ENCODE results near the gene CELSR3.

The CELSR3 gene

DNA sequence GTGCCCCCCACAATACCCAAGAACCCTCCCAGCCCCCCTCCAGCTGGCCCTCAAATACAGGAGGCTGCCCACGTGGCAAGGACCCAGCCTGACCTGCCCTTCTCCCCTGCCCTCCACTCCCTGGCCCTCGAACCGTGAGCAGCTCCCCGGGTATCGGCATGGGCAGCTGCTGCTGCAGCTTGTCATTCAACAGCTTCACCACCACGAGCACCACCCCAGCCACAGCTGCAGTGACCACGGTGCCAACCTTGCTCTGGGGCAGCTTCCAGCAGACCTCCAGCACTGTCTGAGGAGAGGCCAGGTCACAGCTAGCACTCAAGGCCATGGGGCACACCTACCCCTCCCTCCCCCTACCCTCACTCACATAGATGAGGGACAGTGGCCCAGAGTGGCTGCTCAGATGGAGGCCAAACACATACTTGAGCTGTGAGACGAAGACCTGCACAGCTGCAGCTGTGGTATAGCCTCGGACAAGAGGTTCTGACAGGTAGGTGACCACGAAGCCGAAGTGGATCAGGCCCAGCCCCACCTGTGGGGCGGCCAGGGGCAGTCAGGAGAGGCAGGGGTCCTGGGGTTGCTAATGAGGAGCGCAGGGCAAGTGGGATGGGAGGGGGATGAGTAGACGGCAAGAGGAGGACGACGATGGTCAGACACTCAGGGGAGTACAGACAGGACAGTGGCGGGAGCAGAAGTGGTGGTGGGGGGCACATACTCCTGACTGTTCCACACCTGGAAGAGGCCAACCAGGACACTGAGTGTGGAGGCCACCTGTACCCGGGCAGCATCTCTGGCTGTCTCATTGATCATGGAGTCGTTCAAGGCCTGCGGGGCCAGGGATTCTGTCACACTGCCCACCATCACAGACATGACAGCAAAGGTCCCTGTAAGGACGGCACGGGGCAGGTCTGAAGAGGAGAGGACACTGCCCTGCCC lies 30.9 kb downstream of the CELSR3 start:
- DNase-seq = no peak

DNA sequence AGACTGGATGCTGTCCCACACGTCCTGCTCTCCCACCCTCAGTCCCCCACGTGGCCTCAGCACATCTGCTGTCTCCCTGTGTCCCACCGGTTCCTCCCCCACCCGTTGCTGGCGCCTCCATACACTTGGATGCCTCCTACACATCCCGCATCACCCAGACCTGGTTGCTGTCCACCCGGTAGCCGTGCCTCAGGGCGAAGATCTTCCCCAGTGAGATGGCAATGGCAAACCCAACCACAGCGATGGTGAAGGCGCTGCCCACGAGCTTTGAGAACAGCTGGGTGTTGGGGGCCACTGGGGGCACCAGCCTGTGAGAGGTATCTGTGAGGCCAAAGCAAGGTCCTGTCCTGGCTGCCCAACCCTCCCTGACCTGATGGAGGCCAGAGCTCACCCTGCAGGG lies 31.9 kb downstream of the CELSR3 start:
- DNase-seq = no peak

DNA sequence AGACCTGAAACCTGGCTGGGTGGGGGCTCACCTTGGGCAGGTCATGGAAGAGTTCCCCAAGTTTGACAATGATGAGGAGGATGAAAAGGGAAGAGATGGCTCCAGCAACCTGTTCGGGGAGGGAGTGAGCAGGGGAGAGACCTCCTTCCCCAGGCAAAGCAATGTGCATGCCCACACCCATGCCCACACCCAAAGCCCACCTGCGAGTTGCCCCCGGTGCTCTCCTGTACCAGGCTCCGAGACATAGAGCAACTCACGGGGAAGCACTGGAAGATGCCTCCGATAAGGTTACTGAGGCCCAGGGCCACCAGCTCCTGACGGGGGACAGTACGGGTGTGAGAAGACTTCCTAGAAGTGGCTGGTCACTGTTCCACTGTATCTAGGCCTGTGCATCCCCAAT lies 32.3 kb downstream of the CELSR3 start:
- no peak for DNase-seq

DNA sequence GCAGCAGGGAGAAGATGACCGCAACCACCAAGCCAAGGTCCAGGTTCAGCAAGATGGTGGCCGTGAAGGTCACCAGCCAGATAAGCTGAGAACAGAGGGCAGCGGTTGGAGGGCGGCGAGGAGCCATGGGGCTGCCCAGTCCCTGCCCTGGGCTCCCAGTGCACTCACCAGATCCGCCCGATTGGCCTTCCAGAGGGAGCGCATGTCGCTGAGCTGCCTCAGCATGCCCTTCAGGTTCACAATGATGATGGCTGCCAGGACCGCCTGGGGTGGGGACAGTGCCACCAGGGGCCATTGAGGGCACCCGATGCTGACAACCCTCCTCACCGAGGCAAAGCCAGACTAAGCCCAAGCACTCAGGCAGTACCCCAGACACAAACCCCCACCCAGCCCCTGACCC lies 32.8 kb downstream of the CELSR3 start:
- DNase-seq = no peak

DNA sequence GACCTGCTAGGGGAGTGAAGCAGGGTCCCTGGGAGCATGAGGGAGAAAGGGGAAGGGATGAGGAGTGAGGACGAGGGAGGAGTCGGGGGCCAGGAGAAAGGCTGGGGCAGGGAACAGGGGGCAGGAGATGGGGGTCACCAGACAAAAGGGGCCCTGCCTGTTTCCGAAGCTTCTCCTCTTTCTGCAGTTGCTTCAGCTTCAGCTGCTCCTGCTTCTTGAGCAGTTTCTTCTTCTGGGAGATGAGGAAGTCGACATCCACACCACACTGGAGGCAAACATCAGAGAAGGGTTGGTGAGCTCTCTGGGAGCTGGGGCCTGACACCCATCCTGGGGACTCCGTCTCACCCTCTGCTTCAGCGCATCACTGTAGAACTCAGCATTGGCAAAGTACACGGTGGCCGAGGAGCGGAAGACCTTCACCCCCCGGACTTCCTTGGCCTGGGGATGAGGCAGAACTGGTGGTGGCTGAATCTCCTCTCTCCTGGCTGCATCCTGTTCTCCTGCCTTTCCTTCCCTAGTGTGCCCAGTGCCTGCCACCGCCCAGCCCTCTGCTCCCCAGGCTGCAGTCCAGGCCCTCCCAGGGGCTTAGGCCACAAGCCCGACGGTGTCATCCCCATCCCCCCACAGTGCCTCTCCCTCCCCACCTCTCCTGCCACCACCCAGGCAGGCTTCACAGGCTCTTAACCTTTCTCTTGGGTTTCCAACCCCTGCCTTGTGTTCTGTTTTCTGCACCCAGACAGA lies 34.2 kb downstream of the CELSR3 start:
- DNase-seq = no peak

DNA sequence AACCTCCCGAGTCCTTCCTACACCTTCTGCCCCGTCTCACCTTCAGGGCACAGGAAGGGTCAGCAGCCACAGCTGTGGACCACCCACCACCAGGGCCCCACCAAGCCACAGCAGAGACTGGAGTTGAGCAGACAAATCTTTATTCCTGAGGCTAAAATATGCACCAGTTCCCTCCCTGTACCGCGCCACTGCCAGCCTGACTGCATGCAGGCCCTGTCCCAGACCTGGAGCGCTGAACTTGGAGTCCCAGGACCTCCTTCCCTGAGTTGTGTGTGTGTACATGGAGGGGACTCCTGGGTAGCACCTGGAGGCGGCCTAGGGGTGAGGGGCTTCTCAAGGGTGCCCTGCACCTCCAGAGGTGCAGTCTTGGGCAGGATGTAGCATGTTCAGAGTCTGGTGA lies 37.1 kb downstream of the CELSR3 start:
- DNase-seq = no peak

DNA sequence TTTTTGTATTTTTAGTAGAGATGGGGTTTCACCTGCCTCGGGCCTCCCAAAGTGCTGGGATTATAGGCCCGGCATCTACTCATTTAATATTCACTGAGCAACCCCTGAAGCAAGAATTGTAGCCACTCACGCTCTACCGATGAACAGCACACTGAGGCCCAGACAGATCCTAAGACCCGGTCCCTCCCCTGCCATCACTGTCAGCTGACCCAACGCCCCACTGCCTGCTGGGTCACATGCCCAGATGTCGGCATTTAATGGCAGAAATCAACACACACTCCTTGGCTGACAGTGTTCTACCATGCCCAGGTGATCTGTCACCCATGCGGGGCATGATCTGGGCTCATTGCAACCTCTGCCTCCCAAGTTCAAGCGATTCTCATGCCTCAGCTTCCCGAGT lies 37.9 kb downstream of the CELSR3 start:
- DNase-seq = no peak

DNA sequence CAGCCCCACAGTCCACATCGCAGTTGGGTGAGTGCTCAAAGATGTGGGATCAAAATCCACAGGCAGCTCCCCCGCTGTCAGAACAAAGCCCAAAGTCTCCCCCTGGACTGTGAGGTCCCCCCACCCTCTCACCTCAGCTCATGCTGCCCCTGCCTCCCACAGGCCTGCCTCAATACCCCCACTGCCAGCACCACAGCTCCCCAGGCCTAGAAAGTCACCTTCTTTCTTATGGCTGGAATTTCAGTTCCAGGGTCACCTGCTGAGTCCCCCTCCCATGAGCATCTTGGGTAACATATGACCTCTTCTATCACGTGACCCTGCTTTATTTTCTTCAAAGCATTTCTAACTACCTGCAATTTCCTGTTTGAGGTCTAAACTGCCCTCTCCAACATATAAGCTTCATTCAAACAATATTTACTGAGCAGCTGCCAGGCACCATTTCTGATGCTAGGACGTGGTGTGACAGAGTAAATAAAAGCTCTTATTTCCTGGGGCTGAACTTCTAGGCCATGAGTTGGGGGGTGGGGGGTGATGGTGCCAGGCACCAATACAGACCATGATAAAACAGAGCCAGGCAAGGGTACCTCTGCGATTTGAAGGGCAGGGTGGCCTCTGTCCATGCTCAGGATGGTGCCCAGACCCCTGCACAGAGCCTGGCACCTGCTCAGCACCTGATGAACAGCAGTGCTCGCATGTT lies 38.7 kb downstream of the CELSR3 start:
- peak; percentile 84 for DNase-seq

DNA sequence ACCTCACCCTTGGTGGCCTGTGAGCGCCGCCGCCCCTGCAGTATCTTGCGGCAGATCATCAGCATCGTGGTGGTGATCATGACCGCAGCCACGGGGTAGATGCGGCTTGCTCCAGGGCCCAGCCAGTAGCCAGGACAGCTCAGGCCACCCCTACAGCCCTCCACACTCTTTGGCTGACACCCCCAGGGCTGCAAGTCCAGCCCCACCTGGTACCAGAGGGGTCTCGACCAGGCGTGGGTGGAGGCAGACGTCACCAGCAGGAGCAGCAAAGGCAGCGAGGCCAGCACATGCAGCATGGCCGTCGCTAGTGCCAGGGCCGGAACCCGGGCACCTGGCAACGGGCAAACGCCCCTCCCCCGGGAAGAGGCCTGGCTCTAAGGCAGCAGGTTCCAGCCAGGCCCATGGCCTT lies 41.2 kb downstream of the CELSR3 start, which contains the start of gene TMEM89:
TMEM89 (minus strand) TSS at position 309 of the 409 bp plus-strand sequence; CDS start at position 296, 13 bp downstream.
- no peak for DNase-seq

DNA sequence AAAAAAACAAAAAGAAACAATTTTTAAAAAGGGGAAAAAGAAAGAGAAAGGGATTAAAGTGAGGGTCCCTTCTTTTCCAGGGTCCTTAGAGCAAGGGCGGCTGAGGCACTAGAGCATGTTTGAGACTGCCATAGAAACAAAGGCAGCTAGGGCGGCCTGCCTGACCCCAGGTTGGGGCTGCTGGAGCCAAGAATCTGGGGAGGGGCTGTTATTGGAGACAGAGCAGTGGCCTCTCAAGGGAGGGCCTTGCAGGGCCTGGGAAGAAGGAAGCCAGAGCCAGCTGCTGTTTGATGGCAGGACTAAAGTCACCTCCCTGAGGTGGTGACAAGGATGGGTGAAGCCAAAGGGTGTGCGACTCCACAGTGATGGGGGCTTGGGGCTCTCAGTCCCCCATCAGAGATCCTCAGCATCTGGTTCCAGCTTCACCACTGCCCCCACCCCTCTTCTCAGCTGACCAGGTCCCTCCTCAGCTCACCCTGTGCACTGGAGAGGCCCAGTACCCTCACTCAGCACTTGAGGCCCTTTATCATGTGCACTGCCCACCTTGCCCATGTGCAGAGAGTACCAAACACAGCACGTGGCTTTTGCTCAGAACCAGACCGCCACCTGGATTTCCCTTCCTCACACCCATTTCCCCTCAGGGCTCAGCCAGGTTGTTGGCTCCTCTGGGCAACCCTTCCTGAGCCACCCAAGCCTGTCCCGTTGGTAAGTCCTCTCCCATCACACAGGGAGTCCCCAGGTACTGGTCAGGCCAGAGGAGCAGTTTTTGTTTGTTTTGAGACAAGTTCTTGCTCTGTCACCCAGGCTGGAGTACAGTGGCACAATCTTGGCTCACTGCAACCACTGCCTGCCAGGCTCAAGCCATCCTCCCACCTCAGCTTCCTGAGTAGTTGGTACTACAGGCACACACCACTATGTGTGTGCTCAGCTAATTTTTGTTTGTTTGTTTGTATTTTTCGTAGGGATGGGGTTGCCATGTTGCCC lies 42.9 kb downstream of the CELSR3 start:
- no peak for DNase-seq

DNA sequence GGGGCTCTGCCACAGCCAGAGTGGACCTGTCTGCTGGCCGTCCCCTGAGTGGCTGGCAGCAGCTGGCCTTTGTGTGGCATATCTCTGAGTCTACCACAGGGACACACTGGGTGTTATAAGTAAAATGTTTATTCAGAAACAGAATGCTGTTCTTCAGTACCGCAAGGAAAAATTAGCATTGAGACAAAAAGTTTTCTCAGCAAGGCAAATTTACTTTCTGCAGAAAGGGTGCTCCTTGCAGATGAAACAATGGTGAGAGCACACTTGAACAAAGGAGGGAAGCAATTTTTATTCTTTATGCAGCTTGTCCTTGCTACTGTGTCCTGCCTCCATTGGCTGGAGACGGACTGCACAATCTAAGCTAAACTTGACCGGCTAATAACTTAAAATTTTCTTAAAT lies 45.1 kb downstream of the CELSR3 start:
- no peak for DNase-seq

DNA sequence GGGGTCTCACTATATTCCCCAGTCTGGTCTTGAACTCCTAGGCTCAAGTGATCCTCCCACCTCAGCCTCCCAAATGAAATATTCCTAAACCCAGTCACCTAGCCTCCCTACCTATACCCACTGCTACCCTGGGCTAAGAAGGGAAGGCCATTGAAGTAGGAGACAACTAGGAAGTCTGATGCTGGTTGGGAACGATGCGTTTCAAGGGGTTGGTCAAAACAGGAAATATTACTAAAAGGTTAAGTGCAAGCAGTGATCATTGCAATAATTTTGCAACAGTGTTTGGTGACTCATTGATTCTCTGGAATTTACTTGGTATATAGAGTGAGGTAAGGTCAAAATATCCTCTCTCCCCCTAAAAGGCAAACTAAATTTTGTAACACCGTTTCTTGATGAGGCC lies 48.6 kb downstream of the CELSR3 start:
- DNase-seq = no peak

DNA sequence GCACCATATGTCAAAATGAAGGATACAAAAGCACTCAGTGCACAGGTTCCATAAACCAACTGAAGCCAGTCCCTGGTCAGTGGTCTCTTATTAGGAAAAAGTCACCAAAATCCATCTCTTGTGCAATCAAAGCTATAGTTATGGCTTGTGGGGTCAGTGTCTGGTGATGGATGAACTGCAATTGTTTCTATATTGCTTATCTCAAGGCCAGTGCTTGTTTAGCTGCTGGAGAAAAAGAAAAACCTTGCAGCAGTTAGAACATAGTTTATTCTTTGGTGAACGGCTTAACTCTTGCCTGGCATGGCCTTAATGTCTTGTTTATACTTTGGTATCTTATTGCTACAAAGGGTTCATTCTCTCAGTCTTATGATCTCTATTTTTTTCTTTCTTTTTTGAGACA lies 50.4 kb downstream of the CELSR3 start:
- DNase-seq = no peak

DNA sequence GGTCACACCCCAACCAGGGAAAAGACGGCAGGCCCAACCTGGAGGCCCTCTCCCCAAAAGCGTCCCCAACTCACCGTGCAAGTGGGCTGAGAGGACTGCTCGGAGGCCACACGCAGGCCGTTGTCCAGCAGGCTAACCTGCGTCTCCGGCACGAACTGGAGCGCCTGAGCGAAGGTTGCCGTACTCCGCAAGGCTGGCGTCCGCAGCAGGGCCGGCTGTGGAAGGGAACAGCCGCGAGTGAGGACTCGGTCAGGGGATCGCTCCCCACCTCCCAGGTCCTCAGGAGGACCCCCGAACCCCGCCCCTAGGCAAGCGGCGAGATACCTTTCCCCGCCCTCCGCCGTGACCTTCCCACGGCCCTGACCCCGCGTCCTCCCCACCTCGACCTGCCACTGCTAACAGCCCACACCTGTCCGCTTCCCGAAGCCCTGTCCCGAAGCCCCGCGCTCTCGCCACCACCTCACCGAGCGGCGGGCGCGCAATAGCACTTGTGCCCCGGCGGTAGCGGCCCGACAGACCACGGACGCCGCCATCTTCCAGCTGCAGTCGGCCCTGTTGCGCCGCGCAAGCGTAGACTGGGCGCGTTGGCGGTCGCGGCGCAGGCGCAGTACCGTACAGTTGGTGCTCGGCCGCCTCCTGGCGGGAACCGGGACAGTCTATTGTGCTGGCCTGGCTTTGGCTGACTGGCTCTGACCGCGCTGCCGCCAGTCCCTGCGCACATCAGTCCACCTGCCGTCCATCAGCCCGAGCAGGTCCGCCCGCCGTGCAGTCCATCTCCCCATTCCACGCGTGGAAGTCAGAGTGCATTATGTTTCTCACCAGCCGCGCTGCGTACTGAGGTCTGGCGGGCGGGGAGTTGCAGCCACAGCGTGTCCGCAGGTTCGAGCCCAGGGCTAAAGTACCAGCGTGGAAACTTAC lies 53.3 kb downstream of the CELSR3 start, which contains the start of gene UQCRC1:
UQCRC1 (minus strand) TSS at position 559 of the 918 bp plus-strand sequence; CDS start at position 533, 26 bp downstream.
- peak; percentile 90 for DNase-seq

DNA sequence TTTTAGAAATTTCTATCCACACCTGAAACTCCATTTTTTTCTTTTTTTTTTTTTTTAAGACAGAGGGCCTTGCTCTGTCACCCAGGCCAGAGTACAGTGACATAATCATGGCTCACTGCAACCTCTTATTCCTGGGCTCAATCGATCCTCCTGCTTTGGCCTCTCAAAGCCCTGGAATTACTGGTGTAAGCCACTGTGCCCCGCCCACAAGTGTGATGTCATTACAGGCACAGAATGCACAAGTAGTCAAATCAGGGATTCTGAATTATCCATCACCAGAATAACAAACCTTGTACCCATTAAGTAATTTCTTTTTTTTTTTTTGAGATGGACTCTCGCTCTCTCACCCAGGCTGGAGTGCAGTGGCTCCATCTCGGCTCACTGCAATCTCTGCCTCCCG lies 55.2 kb downstream of the CELSR3 start:
- no peak for DNase-seq

DNA sequence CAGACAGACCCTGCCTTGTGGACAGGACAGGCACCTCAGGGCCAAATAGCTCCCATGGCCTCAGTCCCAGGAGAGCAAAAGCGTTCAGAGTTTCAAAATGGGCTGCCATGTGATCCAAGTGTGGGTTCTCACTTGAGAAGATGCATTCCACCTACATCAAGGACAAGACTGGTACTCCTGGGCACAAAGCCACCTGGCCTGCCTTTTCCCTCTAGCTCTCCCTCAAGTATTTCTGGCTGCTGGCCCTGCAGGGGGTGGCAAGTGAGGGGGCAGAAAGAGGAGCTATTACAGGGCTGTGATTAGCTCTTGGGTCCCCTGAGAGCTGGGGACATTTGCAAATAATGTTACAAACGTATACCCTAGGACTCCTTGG lies 61.1 kb downstream of the CELSR3 start:
- no peak for DNase-seq

DNA sequence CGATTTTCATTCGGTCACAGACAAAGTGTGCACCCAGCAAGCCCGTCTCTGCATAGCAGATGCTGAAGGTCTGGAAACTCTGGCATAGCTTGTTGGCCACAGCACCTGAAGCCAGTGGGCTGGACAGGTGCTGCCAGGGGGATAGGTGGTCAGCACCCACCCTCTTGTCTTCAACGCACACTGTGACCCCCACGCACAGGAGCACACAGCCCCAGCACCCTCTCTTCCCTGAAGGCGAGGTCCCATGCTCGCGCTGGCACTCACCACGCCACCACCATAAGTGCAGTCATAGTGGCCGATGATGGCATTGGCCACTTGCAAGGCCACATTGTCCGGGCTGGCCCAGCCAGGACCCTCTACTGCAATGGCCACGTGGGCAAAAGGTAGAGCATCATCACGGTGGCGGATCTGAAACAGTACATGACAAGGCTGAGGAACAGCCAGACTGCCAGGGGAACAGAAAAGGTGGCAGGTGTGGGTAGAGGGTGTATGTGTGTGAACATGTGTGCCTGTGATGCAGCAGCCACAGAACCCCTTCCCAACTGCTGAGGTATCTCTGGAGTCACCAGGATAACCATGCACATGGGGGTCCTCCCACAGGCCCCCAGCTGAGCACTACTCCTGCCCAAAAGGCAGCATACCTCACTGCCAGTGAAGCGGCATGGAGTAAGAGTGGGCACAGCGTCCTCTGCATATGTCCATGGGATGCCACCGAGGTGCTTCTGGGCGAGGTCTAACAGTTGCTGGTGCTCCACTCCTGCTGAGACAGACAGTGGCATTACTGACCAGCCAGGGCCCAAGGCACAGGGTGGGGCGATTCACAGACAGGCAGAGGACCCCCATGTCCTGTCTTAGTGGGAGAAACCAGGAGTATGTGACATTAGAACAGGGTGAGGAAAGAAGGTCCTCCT lies 61.7 kb downstream of the CELSR3 start:
- no peak for DNase-seq

DNA sequence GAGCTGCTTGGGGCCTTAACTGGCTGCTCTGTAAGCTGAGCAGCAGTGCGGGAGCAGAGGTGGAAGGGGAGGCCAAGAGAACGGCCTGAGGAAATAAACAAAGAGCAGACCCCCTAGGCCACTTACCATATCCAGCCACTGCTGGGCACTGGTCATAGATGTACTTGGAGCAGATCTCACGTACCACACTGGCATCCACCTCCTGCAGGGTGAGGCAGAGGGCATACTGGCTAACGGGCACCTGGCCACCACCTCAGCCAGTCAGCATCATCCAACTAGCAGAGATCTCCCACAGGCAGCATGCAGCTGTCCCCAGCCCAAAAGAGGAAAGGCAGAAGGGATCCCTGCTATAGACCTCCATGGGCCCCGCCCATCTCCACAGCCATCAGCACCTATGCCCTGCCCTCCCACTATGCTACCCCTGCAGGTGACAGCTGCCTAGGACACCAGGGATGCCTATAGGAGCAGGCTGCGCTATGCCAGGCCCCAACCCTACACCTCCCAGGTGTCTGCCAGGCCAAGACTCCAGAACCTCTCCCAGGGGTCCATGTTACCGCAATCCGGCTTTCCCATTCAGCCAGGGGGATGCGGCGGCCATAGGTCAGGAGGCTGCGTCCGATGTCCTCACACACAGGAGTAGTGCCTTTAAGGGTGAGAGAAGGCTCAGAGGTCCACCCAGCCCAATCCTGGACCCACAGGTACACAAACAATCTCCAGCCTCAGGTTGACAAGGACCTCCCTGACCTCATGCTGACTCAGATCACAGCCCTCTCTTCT lies 63.0 kb downstream of the CELSR3 start:
- DNase-seq = no peak

DNA sequence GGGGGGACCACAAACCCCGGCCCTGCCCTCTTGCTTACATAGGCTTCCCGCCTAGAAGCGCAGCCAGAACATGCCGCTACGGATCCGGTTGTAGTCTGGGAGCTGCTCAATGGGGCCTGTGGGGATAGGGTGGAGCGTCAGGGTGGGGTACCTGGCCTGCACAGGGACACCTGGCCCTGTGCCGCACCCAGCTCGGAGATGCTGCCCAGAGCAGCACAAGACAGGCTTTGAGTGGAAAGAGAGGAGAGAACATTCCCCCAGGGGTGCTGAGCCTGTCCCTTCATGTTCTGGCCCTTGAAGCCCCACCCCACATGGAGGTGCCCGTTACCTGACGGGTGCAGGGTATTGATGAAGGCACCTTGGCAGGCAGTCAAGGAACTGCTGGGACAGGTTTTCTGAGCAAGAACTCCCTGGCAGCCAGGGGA lies 63.6 kb downstream of the CELSR3 start:
- no peak for DNase-seq
